ENCODE data around the gene WLS. TPM values are rescaled to one million over a fixed set of nuclear protein-coding genes. Genes with fewer than 3 reads are reported as not detected.

The WLS gene
- polyA plus RNA-seq, 1 donor: 73.4 TPM

DNA sequence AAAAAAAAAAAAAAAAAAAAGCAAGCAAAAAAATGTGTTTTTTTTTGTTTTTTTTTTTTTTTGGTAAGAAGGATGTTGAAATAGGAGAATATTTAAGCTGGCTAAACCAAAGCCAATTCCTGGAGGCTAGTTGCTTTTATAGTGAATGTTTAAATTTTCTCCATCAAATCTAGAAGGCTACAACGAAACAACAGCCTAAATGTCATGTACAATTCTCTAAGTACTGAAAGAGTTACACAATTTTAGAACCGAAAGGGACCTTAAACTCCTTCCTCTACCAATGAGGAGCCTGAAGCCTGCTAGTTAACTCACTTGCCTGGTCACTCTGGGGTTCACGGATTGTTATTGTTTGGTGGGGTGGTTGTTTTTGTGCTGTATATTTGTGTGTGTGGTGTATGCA is 3.5 kb downstream of the WLS start:
- DNase-seq (ENCODE audit: low read depth): no peak

DNA sequence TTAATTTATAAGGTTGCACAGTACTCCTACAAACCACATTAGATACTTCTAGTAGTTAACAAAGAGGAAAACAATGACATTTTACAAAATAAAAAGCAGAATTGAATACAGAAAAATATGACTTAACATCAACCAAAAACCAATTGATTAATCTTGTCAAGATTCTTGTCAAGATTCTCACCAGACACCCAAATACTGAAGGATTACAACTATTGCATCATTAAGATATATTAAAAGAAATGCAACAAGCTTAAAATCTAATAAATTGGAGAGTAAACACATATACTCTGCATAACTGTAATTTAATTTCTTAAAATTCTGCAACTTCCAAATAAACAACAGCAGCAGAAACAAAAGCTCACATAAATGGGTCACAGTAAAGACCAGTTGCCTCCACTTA is 4.7 kb downstream of the WLS start:
- no peak for DNase-seq (ENCODE audit: low read depth)

DNA sequence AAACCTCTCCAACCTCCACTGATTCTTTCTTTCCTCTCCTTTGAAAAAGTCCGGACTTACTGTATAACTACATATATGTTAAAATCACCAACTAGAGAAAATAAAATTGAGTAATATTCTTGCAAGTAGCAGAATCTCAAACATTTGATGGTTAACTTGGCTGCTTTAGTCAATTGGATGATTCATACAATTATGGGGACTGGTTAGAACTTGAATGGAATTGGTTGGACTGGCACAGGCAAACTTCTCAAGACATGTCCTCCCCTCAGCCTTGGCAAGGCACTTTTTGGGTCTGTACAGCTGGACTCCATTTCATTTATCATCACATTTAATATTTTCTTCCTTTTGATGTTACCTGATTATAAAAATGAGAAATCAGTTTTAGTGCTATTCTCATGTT is 6.5 kb downstream of the WLS start:
- DNase-seq (ENCODE audit: low read depth): no peak

DNA sequence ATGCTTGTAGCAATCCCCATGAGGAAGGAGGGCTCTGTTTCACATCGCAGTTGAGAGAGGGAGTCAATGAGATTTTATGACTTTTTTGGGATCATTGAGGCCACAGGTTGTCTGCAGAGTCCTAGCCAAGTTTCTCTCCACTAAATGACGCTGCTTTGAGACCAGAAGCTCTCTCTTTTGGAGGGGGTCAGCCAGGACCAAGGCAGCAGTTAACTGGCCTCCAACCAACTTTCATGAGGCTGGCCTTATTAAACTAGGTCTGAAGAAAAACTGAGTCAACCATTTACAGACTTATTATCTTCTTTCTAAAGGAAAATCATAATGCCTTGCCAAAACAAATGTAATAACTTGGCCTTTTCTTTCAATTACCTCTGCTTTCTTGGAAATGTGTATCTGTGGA is 8.6 kb downstream of the WLS start:
- DNase-seq (ENCODE audit: low read depth): peak; percentile 84

DNA sequence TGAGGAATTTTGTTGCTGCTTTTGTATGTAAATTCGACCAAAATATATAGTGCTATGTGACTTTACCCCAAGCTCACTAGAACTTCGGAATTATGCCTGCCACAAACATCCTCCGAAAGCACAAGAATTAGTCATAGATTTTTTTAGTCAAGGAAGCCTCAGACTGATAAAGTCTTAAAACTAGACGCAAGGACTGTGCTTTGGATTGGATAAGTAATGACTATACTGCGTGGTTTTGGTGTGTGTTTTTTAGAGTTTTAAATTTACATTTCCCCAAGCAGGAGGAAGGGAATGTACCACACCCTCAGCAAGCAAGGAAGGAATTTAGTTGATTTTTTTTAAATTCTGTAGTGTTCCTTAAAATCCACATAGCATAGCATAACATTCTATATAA is 10.3 kb downstream of the WLS start:
- DNase-seq (ENCODE audit: low read depth): no peak

DNA sequence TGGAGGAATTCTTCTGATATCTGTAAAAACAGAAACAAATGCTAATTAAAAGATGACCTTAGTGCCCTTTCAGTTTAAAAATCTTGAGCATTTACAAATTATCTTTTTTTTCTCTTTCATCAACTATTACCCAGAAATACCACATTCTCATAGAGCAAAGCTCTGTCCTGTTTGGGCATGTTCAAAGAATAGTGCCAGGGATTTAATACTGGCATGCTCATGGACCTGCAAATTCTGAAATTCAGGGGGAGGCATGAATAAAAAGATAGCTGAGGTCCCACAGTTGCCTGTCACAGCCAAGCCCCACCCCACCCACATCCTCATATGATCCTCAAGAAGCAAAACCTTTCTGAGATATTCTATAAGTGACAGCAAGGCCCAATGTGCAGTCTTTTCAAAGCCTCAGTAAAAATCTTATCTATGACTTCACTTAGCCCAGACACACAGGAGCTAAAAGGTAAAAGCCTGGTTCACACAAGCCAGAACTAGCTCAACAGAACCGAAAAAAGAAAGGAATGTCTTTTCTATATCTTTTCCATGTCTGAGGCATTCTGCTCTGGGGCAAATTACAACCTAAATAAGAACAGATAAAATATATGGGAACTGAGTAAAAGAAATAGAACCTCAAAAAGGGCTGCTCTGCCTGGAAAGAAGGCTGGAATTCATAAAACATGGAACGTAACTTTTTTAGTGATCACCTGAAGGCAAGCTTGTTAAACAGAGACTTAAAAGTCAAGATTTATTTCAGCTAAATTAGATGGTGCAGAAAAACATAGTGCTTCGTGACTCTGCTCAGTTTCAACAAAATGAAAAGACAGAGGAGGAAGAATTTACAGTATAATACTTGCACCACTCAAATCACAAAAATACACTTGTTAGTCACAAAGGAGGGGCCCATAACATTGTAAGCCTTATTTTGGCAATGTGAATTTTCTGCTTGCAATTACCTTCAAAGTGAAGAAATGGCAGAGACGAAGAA is 11.0 kb downstream of the WLS start:
- no peak for DNase-seq (ENCODE audit: low read depth)

DNA sequence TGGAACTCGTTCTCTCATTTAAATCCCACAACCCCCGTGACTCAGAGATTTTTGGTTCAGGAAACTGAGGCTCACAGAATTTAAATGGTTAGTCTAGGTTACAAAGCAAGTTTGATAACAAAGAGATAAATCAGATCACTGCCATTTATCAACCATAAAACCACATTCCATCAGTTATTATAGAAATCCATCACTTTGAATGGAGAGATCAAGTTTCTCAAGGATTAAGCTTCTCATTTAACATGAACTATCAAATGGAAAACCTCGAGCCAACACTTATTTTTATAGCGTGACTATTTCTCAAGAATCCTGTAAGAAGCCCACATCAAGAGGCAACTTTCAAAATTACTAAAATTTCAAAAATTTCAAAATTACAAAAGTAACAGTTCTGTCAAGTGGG is 11.9 kb downstream of the WLS start:
- DNase-seq (ENCODE audit: low read depth): no peak

DNA sequence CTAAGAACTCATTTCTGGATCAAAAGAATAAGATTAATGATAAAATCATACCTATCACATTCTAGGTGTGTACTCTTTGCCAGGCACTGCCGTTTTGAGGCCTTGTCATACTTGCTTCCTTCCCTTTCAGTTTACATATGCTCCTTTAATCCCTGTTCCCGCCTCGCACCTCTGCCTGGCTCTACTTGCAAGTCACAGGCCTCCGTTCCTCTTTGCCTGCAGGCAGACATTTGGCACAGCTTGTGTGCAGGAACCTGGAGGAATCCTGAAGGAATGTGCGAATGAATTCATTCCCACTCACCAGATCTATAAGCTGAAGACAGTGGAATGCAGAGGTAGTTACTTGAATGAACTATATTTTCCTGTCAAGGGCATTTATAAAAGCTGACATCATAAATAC is 13.8 kb downstream of the WLS start:
- DNase-seq (ENCODE audit: low read depth): no peak

DNA sequence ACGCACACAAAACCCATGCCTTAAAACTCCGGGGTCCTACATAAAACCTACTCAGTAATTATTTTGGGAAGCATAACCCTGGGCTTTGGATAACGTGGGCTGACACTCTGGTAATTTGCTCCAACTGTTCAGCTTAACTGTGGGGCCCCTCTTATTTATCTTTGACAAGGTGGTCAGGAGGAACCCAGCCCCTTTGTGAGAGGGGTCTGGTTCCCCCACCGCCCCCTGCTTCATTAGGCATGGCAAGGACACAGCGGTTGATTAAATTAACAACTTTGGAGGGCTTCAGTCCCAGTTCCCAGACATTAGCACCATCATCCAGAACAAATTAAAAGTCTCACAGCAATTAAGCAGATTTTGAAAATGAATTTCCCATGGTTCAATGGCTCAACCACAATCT is 14.7 kb downstream of the WLS start:
- no peak for DNase-seq (ENCODE audit: low read depth)

DNA sequence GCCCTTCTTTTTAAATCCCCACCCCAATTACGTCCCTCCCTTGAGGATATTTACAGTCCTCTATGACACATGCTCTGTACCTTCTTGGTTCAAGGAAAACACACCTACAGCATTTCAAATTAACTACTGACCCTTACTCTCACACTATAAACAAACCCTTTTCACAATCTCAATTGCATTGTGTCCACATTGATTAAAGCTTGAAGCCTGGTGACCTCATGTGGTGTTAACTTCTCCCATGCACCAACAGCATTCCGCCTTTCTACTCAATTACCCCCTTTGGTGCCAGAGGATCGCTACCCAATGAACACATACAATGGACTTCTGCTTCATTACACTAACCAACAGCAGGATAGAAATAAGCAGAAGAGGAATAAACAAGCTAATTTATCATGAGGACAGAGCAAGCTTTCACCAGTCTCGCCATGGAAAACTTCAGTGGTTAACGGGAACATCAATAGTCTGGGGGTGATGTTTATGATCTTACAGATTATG is 15.2 kb downstream of the WLS start:
- DNase-seq (ENCODE audit: low read depth): no peak

DNA sequence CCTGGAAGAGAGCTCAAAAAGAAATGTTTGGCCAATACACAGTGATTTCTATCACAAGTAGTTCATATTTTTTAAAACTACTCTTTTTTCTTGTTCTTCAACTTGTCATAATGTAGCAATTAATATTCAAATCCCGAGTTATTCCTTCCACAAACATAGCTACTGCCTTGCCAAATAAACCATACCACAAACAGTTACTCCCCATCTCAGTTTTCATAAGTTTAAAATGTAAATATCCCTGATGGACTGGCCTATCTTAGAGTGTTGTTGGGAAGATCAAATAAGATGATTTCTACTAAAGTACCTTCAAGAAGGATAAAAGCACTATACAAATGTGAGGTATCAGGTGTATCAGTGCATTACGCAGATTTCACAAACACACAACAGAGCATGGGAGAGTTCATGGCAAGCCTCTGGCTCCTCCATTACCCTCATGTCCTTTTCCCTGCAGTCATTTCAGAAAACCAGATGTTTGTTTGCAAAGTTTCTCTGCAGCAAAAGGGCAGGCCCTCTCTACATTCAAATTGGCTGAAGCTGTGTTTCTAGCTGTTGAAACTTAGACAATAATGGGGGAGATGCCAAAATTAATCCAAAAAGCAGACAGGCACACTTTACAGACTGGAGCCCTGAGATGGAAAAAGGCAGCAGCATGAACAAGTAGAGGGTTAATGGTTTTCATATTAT is 16.1 kb downstream of the WLS start:
- DNase-seq (ENCODE audit: low read depth): no peak

DNA sequence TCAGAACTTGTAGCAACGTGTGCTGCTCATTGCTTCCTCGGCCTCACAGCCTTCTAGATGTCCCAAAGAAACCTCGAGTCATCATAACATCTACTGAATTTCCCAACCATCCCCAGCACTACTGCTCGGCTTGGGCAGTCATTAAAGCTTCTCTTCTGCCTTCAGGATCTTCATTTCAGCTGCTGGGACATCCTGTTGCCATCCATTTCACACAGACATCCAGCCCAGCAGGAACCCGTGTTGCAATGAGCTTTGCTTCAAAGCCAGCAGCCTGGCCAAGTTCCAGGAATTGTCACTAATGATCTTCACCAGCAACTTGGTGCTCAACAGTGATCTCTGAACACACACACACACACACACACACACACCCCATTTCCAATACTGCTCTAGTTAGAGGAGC is 18.5 kb downstream of the WLS start:
- DNase-seq (ENCODE audit: low read depth): no peak

DNA sequence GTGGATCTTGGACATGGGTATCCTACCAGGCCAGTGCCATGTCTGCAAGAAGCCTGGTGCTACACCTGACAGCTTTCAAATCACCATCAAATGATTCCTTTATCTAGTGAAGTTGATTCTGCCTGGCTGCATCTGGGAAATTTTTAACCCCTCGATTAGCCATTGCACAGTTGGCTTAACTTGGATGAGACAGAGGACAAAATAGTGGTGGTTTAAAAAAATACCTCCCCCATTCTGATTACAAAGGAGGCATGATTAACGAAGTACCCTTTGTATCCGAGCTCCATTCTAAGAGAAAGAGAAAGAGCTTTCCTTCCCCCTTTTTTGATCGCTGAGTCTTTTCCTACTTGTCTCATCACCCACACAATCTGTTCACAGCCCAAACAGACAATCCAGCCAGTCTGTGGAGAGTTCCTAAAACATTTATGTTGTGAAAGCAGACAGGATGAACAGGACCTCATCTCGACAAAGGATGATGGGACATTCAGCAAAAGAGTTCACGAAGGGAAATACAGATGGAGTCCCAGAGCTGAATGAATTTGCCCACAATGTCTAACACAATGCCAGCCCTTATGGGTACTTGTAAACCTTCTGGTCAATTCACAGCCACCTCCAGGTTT is 20.5 kb downstream of the WLS start:
- DNase-seq (ENCODE audit: low read depth): no peak

DNA sequence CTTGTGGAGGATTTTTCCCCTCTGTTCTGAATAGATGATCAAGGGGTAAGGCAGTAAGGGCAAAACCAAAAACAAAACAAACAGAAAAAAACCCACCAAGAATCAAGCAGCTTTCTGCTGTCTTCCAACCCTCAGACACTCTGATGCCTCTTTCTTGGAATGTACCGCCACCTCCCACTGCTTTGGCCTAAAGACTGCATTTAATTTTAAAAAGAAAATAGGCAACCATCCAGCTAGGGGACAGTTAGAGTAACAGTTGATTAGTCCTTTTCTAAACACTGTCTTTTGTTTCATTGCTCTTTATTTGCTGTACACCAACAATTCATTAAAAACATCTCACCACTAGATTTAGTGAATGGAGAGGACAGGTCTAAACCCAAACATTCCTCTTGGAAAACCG is 21.5 kb downstream of the WLS start:
- no peak for DNase-seq (ENCODE audit: low read depth)

DNA sequence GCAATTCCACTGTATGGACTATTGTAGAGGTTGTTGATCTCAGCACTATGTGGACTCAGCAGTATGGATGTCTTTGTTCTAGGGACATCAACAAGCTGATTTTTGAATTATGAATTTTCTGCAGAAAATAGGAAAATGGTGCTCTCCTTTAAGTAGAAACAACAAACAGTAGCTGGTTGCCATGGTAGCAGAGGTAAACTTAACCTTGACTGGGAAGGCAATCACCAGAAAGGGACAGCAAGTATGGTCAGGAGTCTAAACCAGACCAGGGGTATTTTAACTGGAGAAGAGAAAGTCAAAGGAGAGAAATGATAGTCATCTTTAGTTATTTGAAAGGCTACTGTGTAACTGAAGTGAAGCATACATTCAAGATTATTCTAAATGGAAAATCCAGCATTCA is 22.3 kb downstream of the WLS start:
- no peak for DNase-seq (ENCODE audit: low read depth)

DNA sequence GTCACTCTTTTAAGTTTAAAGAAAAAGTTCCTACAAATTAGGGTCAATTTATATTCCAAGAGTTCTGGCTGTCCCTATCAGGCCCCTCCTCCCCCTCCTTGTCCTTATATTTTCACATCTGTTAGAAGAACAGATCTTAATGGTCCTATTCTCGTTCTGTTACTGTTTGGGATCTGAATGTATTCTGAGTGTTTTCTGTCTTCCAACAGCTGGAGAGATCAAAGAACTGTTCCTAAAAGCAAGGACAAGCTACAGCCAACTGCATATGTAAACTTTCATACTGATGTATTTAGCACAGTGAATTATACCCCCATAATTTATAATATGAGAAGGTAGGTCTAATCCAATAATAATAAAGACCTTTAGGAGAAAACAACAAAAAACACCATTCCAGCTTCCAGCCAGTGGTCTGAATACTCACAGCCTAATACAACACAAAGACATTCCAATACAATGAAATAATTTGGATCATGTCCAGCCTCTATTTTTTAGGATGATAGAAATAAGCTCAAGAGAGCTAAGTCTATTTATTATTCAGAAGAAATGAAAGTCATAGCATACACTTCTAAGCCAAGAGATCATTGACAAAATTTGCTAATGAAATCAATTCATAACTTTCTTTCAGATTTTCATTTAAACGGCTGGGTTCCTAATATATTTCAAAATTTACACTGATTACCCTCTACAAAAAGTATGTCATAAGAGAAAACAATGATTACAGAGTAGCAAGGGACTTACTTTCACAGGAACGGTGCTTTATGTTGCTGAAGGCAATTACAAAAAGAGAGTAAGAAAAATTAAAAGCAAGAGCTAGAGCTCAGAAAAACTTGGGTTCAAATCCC is 25.3 kb downstream of the WLS start:
- peak; percentile 74 for DNase-seq (ENCODE audit: low read depth)

DNA sequence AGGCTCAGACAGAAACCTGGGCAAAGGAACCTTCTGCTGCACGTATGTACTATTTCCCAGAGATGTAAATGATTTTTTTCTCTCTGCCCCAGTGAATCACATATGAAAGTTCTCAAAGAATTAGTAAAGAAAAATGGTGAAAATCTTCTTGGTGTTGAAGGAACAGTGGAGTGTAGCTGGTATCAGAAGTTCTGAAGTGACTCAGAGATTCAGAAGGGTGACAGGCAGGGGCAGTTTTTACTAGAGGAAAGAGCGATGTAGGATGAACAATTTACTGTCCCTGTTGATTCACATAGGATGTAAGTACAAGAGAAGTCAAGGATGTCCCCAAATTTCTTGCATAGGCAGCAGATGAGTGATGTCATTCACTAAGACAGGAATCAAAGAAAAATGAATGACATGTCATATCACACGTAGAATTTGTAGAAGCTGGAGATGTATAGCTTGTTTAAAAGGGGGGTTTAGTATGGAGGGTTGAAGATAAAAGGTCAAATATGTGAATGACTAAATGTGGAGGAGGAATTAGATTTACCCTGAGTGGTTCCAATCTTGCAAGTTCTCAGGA is 26.4 kb downstream of the WLS start:
- no peak for DNase-seq (ENCODE audit: low read depth)

DNA sequence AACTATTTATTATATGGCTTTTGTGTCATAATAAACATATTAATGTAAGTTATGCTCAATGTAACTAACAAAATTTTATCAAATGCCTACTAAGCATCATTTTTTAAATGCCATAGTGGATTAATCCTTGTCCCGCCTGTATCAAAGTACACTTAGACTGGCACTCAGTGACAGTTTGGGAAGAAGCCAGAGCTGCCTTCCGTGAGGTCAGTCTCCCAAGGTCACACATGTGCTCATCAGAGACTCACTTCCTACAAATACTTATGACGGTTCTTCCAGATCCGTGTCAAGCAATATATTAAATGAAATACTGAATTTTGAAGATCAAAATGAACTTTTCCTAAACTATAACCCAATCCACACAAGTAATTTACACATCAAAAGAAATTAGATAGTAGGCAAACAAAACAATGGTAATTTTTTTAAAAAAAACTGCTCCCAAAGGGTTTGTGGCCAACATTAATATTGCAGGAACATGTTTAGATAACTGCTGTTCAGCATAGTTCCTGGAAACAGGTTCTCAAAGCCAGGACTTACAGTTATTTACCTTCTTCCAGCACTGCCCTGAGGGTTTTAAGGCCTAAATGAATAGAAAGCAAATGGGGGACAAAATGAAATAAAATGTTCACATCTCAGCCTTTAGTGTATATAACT is 27.2 kb downstream of the WLS start:
- DNase-seq (ENCODE audit: low read depth): no peak

DNA sequence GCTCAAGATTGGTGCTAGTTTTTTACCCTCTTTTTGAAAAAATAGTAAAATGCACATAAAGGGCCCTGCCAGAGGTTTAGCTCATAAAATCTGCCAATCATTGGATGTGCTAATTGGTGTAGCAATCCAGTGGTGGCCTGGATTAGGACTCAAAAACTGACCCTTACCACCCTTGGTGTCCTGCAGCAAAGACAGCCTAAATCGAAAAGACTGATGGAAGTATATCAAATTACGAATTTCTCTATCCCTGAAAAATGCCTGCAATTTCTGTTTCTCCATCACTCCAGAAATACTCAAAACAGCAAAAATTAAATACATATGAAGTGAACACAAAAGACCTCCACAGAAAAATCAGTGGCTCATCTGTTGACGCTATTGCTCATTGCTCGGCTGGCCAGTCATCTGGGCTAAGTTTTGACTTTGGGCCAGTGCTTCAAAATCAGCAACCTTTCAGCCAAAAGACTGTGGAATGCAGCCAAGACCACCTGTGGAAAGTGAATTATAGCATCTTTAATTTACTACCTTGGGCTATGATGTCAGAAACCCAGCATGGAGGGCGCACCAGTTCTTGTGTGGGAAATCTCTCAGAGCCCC is 30.0 kb downstream of the WLS start:
- DNase-seq (ENCODE audit: low read depth): no peak

DNA sequence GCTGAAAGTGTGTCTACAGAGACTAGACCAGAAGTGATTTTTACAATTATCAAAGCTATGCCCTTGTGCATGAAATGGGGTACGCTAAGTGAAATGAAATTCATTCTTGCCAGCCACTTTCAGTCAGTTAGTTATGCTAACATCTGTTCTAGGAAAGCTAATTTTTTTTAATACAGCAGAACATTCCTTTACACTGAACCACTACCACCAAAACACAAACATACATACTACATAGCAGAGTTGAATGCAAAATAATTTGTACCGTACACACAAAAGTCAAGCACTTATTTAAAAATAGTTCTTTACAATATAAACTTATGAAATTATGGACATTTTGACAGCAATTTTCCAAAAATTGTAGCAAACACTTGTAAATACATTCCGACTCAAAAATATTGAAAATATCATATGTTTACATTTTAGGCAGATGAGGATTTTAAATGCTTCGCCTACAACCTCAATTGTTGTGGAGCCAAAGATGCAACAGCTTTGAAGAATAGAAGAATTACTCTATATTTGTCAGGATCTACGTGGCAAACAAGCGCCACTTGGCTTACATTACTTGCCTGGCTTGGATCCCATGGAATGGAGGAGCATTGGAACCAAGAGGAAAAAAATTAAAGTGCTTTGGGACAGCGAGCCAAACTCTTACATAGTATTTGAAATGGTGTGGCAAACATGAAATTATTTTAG is 30.6 kb downstream of the WLS start:
- no peak for DNase-seq (ENCODE audit: low read depth)
